Measurements from ENCODE around the gene LACTB.
A peak's percentile ranks its signal among the peaks of the same experiment; 100 is the strongest.

The LACTB gene

GRCh38 chr15:63157118-63157843, 35.6 kb downstream of the LACTB start, which contains the start of gene RPS27L:
TSS of gene RPS27L (minus strand) at chr15:63157477. CDS start at chr15:63157405, 72 bp downstream.
- ChIA-PET POLR2A (interaction anchor here (0.6 to 2.3 kb wide), 17 partner anchors 9 to 250 kb away, joined by 3 to 8 read pairs (median 5); partner anchors contain the start of genes APH1B and RAB8B), CTCF (no interaction called here)
- peak; percentile 77 for DNase-seq (ENCODE audit: extremely low spot score)
- TF ChIP-seq L3MBTL2 (conservative IDR thresholded peaks at IDR 0.05) (peak; percentile 20; the same call in 1 of the 2 replicates), TARDBP (IDR thresholded peaks at IDR 0.05) (0 out of 2 replicates have a peak, but pooled peaks have one; percentile 50), SUZ12 (IDR thresholded peaks at IDR 0.05) (no peak), CTBP1 (IDR thresholded peaks at IDR 0.05; ENCODE audit: borderline replicate concordance) (no peak), NFRKB (IDR thresholded peaks at IDR 0.05) (no peak), FOXK2 (IDR thresholded peaks at IDR 0.05) (peak; percentile 93), ELF4 (IDR thresholded peaks at IDR 0.05) (peak; percentile 86), ARNT (IDR thresholded peaks at IDR 0.05) (no peak), SP1 (IDR thresholded peaks at IDR 0.05) (no peak)
- TF ChIP-seq, protein P1, sequence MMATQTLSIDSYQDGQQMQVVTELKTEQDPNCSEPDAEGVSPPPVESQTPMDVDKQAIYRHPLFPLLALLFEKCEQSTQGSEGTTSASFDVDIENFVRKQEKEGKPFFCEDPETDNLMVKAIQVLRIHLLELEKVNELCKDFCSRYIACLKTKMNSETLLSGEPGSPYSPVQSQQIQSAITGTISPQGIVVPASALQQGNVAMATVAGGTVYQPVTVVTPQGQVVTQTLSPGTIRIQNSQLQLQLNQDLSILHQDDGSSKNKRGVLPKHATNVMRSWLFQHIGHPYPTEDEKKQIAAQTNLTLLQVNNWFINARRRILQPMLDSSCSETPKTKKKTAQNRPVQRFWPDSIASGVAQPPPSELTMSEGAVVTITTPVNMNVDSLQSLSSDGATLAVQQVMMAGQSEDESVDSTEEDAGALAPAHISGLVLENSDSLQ (IDR thresholded peaks at IDR 0.05): no peak

DNA sequence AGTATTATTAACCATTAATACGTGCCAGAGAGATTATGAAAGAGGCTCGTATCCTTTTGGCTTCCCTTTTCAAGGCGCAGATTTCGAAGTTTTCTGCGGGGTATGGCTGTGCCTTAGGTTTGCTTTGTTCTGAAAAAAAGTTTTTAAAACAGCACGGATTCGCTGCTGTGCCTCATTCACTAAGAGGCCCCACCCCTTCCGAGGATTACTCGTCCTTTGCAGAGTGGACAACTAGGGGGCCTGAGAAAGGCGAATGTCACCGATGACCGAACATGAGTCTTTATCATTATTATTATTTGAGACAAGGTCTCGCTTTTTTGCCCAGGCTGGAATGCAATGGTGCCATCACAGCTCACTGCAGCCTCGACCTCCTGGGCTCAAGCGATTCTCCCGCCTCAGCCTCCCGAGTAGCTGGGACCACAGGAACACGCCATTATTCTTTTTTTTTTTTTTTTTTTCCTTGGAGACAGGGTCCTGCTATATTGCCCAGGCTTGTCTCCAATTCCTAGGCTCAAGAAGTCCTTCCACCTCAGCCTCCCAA, 36.3 kb downstream of the LACTB start:
- DNase-seq (ENCODE audit: extremely low spot score): peak; percentile 23
- CTCF ChIA-PET: no interaction called here
- TF ChIP-seq FOXA1 (IDR thresholded peaks at IDR 0.05) (no peak), LEF1 (IDR thresholded peaks at IDR 0.05; ENCODE audit: borderline replicate concordance) (no peak), SP1 (IDR thresholded peaks at IDR 0.05) (no peak), FOXM1 (IDR thresholded peaks at IDR 0.05; ENCODE audit: borderline replicate concordance) (no peak), ZNF384 (IDR thresholded peaks at IDR 0.05) (peak; percentile 82), ARNT (IDR thresholded peaks at IDR 0.05) (no peak), SUZ12 (IDR thresholded peaks at IDR 0.05) (no peak), BHLHE40 (IDR thresholded peaks at IDR 0.05; ENCODE audit: borderline replicate concordance) (no peak), HDGF (IDR thresholded peaks at IDR 0.05; ENCODE audit: borderline replicate concordance) (no peak), FOXK2 (IDR thresholded peaks at IDR 0.05) (no peak), L3MBTL2 (conservative IDR thresholded peaks at IDR 0.05) (peak; percentile 34; the same call in 1 of the 2 replicates), ELF4 (IDR thresholded peaks at IDR 0.05) (no peak), CTBP1 (IDR thresholded peaks at IDR 0.05; ENCODE audit: borderline replicate concordance) (no peak)
- POLR2A ChIA-PET: interaction anchor here (0.6 to 2.3 kb wide), 14 partner anchors 8 to 250 kb away, joined by 3 to 8 read pairs (median 4); partner anchors contain the start of gene RAB8B

DNA sequence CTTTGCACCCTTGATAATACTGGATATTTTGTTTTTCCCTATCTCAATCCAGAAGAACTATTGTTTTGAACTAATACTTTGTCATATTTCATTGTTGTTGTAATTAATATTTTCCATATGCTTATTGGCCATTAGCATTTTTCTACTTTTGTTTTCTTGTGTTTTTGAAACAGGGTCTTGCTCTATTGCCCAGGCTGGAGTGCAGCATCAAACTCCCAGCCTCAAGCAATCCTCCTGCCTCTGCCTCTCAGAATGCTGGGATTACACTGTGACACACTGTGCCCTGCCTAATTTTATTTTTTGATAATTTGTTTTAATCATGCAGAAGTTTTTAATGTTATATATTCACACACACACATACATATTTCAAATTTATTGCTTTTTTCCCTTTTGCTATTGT, 39.0 kb downstream of the LACTB start:
- no peak for TF ChIP-seq LEF1 (IDR thresholded peaks at IDR 0.05; ENCODE audit: borderline replicate concordance)
- TF ChIP-seq NFRKB (IDR thresholded peaks at IDR 0.05): no peak
- no peak for TF ChIP-seq SP1 (IDR thresholded peaks at IDR 0.05)
- TF ChIP-seq TARDBP (IDR thresholded peaks at IDR 0.05): no peak
- no peak for TF ChIP-seq FOXM1 (IDR thresholded peaks at IDR 0.05; ENCODE audit: borderline replicate concordance)
- no peak for TF ChIP-seq CTBP1 (IDR thresholded peaks at IDR 0.05; ENCODE audit: borderline replicate concordance)
- no peak for TF ChIP-seq L3MBTL2 (conservative IDR thresholded peaks at IDR 0.05)
- TF ChIP-seq FOXK2 (IDR thresholded peaks at IDR 0.05): no peak
- TF ChIP-seq SUZ12 (IDR thresholded peaks at IDR 0.05): no peak
- no peak for TF ChIP-seq FOXA1 (IDR thresholded peaks at IDR 0.05)
- CTCF ChIA-PET: no interaction called here
- POLR2A ChIA-PET: no interaction called here
- DNase-seq (ENCODE audit: extremely low spot score): no peak

- no peak for DNase-seq (ENCODE audit: extremely low spot score)
- TF ChIP-seq SUZ12 (IDR thresholded peaks at IDR 0.05) (no peak), SP1 (IDR thresholded peaks at IDR 0.05) (no peak), CTBP1 (IDR thresholded peaks at IDR 0.05; ENCODE audit: borderline replicate concordance) (no peak), FOXK2 (IDR thresholded peaks at IDR 0.05) (no peak), TARDBP (IDR thresholded peaks at IDR 0.05) (no peak), FOXM1 (IDR thresholded peaks at IDR 0.05; ENCODE audit: borderline replicate concordance) (no peak), BHLHE40 (IDR thresholded peaks at IDR 0.05; ENCODE audit: borderline replicate concordance) (no peak), ARNT (IDR thresholded peaks at IDR 0.05) (no peak), FOXA1 (IDR thresholded peaks at IDR 0.05) (no peak)
- TF ChIP-seq, protein P1 (IDR thresholded peaks at IDR 0.05): no peak
- ChIA-PET CTCF (no interaction called here), POLR2A (no interaction called here)
Measured at GRCh38 chr15:63163217-63163616, 41.6 kb downstream of the LACTB start.

DNA sequence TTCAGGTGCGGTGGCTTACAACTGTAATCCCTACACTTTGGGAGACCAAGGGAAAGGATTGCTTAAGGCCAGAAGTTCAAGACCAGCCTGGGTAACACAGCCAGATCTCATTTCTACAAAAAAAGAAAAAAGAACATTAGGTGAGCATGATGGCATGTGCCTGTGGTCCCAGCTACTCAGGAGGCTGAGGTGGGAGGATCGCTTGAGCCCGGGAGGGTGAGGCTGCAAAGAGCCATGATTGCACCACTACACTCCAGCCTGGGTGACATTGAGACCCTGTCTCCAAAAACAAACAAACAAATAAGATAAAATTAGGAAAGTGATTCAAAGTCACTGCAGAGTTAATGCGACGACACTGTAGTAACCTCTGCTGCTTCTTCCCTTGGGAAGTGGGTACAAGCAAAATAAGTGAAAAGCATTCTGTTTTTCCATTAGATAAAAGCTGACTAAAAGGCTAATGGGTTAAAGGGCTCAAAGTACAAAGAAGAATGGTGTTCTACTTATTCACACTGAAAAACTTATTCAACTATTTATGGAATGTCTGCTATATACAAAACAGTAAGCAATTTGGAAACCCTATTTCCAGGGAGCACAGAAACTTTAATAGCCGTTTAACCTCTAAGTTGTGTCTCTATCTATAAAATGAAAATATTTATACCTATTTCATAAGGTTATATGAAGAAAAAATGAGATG, 43.7 kb downstream of the LACTB start:
- TF ChIP-seq ELF4 (IDR thresholded peaks at IDR 0.05): no peak
- TF ChIP-seq, protein P1 (IDR thresholded peaks at IDR 0.05): no peak
- no peak for TF ChIP-seq TARDBP (IDR thresholded peaks at IDR 0.05)
- CTCF ChIA-PET: no interaction called here
- DNase-seq (ENCODE audit: extremely low spot score): no peak
- POLR2A ChIA-PET: interaction anchor here (1.6 kb wide), 1 partner anchor 8 kb away, joined by 5 read pairs; the partner anchor contains the start of gene RPS27L

- TF ChIP-seq, protein P1 (IDR thresholded peaks at IDR 0.05): no peak
- no peak for TF ChIP-seq FOXM1 (IDR thresholded peaks at IDR 0.05; ENCODE audit: borderline replicate concordance)
- TF ChIP-seq L3MBTL2 (conservative IDR thresholded peaks at IDR 0.05): no peak
- TF ChIP-seq TARDBP (IDR thresholded peaks at IDR 0.05): no peak
- no peak for TF ChIP-seq SP1 (IDR thresholded peaks at IDR 0.05)
- no peak for DNase-seq (ENCODE audit: extremely low spot score)
- ChIA-PET CTCF (no interaction called here), POLR2A (interaction anchor here (1.3 to 1.6 kb wide), 2 partner anchors 9 to 23 kb away, joined by 3 to 5 read pairs; partner anchors contain the start of genes RAB8B and RPS27L)
Measured at GRCh38 chr15:63166219-63166618, 44.6 kb downstream of the LACTB start.
